PC-3 (cell line): Measurements from ENCODE around the gene KCNK4.

ENCODE experiments used
- CTCF ChIP-seq: fragments of 300-600 bp; sonication (generic); conservative IDR thresholded peaks from 2 replicates; pipeline ENCODE4 v1.5.1; 2017; ENCODE audit warnings: antibody characterized with exemption, low read depth, mild to moderate bottlenecking, low read length
- EZH2 ChIP-seq: fragments of 300-600 bp; sonication (generic); IDR thresholded peaks from one replicate; pipeline ENCODE4 v1.6.1; 2017; ENCODE audit warnings: antibody characterized with exemption, mild to moderate bottlenecking, low read length; ENCODE audit not compliant: unreplicated experiment

GRCh38 chr11:64264371-64264852, 26.7 kb upstream of the KCNK4 start:
- TF ChIP-seq EZH2: no peak
- no peak for TF ChIP-seq CTCF
